Endothelial cell of umbilical vein (primary cell): ENCODE results near the gene SESN1.

Experiments
- EZH2 ChIP-seq: IDR thresholded peaks from 2 replicates; pipeline ENCODE4 v1.6.1; 2012; ENCODE audit warnings: borderline replicate concordance, low read depth, mild to moderate bottlenecking, moderate library complexity, low read length, inconsistent platforms; ENCODE audit not compliant: severe bottlenecking
- JUN ChIP-seq: IDR thresholded peaks from 2 replicates; pipeline ENCODE4 v1.6.1; 2011; ENCODE audit warnings: borderline replicate concordance, low read depth; ENCODE audit not compliant: insufficient read length, insufficient read depth
- POLR2A ChIP-seq: IDR thresholded peaks from 2 replicates; pipeline ENCODE4 v1.6.1; 2012; ENCODE audit warnings: low read depth, mild to moderate bottlenecking, control low read depth, low read length
- POLR2AphosphoS5 ChIP-seq: IDR thresholded peaks from 2 replicates; pipeline ENCODE4 v1.6.1; 2012; ENCODE audit warnings: low read depth, mild to moderate bottlenecking, control low read depth, low read length, moderate library complexity; ENCODE audit not compliant: insufficient read depth
- TF ChIP-seq, protein P1 (sequence below), 2 donors: IDR thresholded peaks; 1 replicate in 1 of 2; 2 replicates in 1 of 2; pipeline ENCODE4 v1.5.1; 2011; ENCODE audit warnings: low read length in 2 of 2, mild to moderate bottlenecking in 2 of 2, moderate library complexity in 2 of 2, control low read depth in 1 of 2, inconsistent platforms in 1 of 2, low read depth in 1 of 2; ENCODE audit not compliant: insufficient read depth in 1 of 2; ENCODE audit errors: extremely low read depth in 1 of 2

DNA sequence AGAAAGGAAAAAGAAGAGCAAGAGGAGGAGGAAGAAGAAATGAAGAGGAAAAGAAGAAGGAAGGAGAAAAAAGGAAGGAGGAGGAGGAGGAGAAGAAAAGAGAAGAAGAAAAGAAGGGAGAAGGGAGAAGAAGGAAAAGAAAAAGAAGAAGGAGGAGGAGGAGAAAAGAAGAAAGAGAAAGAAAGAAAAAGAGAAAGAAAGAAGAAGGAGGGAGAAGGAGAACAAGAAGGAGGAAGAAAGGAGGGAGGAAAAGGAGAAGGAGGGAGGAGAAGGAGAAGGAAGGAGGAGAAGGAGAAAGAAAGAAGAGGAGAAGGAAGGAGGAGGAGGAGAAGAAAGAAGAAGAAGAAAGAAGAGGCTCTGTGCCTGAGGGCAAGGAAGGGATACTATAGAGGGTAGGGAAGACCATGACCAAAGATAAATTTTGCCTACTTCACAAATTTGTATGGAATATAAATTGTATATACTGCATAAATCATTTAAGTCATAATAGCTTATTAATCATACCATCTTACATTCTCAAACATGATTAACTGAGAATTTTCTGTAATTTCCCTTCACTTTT, 55.7 kb downstream of the SESN1 start:
- TF ChIP-seq, protein P1, sequence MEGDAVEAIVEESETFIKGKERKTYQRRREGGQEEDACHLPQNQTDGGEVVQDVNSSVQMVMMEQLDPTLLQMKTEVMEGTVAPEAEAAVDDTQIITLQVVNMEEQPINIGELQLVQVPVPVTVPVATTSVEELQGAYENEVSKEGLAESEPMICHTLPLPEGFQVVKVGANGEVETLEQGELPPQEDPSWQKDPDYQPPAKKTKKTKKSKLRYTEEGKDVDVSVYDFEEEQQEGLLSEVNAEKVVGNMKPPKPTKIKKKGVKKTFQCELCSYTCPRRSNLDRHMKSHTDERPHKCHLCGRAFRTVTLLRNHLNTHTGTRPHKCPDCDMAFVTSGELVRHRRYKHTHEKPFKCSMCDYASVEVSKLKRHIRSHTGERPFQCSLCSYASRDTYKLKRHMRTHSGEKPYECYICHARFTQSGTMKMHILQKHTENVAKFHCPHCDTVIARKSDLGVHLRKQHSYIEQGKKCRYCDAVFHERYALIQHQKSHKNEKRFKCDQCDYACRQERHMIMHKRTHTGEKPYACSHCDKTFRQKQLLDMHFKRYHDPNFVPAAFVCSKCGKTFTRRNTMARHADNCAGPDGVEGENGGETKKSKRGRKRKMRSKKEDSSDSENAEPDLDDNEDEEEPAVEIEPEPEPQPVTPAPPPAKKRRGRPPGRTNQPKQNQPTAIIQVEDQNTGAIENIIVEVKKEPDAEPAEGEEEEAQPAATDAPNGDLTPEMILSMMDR (IDR thresholded peaks at IDR 0.05; ENCODE audit: extremely low read depth in 1 of 2, insufficient read depth in 1 of 2, low read depth in 1 of 2, low read length in 2 of 2), result no peak
- TF ChIP-seq JUN, result no peak
- no peak for TF ChIP-seq POLR2A
- no peak for TF ChIP-seq EZH2
- TF ChIP-seq POLR2AphosphoS5, result no peak
